ENCODE data around the gene CHIA.
A peak's percentile ranks its signal among the peaks of the same experiment; 100 is the strongest.

DNA sequence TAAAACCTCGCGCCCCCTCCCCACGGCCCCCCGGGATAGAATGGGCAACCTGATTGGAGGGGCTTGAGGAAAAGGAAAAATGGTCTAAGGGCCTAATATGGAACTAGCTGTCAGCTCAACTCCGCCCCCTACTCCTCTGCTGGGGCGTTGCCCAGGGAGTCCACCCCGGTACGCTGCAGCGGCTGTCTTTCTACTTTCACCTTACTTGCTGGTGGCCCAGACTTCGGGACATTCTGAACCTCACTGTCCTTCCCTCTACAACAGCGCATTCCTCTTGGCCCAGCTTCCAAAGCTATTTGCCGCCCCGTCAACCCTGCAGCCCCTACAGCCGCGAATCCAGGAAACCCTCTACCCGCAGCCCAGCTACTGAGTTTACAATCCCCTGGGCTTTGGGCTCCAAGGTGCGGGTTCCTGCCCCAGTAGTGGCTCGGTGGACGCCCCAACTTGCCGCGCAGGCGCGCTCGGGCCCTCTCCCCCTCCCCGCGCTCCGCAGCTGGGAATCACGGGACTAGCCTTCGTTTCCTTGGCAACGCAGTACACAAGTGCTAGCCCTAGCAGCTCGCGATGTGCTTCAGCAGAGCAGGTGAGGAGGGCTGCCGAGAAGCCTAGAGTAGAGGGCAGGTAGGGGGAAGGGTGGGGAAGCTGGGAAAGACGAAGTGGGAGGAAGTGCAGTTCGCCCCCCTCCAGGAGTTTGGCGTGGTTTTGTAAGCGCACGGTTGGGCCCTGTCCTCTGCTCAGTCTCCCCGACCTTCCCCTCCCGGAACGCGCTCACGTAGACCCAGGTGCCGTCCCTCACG, 55.6 kb downstream of the CHIA start:
- TF ChIP-seq NR3C1 (CRISPR knock-in tag; IDR thresholded peaks at IDR 0.05) (no peak), JUN (IDR thresholded peaks at IDR 0.05; ENCODE audit: borderline replicate concordance, low read depth, low read length) (no peak), JUN (CRISPR knock-in tag; IDR thresholded peaks at IDR 0.05; ENCODE audit: borderline replicate concordance) (no peak), ETV1 (tag; conservative IDR thresholded peaks at IDR 0.05; ENCODE audit: low read depth) (no peak), ZBED1 (IDR thresholded peaks at IDR 0.05) (no peak), SMARCC2 (IDR thresholded peaks at IDR 0.05; ENCODE audit: low read depth) (no peak), CTCF (IDR thresholded peaks at IDR 0.05 in 2 of 3, conservative IDR thresholded peaks at IDR 0.05 in 1 of 3; ENCODE audit: insufficient read depth in 2 of 3, low read depth in 1 of 3, low read length in 3 of 3) (peak; percentile 24 to 43 (median 42); a peak in 4 of 6 replicates), POLR2A (conservative IDR thresholded peaks at IDR 0.05) (no peak), BRD4 (IDR thresholded peaks at IDR 0.05) (no peak), CBX1 (IDR thresholded peaks at IDR 0.05; ENCODE audit: low read depth) (no peak), REST (IDR thresholded peaks at IDR 0.05; ENCODE audit: borderline replicate concordance) (no peak), REST (CRISPR knock-in tag; IDR thresholded peaks at IDR 0.05; ENCODE audit: low read depth) (no peak)
